Inflammatory macrophage treated with lipopolysaccharide for 4 hours (primary cell): ENCODE data around the gene PPP3R1.
"Not testable (repeated sequence)": the region's sequence is repeated elsewhere in the genome, so short reads cannot be mapped to it uniquely, and the experiment has no call there.

Experiments used
- DNase-seq: peaks from one replicate; pipeline ENCODE4 v3.0.0-alpha.2; 2020

The PPP3R1 gene

DNA sequence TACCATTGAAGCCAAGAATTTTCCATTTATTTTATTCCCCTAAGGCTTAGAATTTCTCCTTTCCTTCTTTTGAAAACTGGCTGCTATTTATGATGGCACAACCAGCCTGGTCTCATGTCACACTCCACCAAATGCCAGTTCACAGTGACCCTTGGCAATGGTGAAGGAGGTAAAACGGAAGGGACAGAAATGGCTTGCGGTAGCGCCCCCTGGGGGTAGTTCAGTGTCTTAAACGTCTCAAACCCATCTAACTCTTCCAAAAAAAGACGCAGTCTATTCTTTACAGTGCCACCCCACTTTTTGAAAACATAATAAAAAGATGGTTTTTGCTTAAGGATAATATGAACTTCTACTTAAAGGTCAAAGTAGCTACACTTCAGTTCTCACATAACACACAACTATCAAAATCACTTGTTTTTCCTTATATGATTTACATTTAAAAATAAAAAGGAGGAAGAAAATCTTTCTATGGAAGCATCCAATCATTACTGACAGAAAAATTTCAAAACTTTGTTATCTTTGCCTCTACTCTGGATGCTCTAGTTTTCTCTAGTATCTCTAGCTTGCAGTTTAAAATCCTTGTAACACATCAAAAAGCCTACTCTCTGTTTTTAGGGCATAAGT lies 66.7 kb downstream of the PPP3R1 start:
- DNase-seq = peak; percentile 75

DNA sequence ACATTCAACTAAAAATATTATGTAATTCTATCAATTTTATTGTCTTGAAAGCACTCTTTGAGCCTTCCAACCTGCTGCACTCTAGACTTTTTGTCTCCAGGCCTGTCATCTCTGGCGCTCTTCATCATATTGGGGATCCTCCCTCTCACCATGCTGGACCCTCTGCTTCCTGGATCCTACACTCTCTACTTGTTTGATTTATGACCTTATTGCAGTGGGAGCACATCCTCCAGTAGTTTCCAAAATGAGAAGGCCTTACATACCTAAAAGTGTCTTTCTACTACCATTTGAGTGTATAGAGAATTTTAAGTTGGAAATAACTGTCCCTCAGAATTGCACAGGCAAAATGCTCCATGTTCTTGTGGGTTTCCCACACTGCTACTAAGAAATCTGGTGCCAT lies 69.4 kb downstream of the PPP3R1 start:
- no peak for DNase-seq

DNA sequence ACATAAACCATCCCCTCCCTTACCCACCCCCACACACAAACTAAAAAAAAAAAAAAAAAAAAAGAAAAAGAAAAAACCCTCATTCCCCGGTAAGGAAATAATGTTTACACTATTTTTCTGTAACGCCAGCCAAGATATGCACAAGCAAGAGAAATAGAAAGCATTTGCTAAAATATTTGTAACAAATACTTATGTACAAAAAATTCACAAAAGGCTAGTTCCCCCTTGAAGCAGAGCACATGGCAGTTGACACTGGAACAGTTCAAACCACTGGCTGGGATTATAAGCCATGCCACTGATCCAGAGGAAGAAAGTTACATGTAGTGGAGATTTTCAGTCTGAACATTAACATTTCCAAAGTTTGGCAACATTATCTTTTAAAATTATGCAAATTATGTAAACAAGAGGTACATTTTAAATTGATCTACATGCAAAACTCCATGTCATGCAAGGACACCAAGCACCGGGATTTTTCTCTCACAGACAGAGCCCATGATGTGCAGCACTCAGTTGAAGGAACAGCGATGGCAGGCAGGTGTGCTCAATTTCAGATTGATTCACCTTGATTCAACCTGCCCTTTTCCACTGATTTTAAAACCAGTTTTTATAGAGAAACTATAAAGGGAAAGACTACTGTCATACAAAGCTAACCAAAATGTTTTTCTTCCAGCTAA lies 73.2 kb downstream of the PPP3R1 start:
- DNase-seq = no peak

DNA sequence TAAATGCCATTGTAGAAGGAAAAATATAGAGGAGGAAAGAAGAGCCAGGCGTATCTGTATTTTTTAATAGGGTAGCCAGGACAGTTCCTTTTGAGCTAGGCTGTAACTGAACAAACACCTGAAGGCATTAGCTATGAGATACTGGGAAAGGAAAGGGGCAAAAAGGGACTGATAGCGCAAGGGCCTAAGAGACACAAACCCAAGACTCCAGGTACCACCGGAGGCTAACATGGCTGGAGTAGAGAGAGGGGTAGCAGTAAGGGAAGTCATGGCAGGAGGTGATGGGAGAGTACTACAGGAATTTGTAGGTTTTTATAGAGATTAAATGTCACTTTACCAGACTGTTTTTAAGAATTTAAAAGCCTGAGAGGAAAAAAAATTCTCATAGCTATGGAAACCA lies 73.9 kb downstream of the PPP3R1 start:
- no peak for DNase-seq

DNA sequence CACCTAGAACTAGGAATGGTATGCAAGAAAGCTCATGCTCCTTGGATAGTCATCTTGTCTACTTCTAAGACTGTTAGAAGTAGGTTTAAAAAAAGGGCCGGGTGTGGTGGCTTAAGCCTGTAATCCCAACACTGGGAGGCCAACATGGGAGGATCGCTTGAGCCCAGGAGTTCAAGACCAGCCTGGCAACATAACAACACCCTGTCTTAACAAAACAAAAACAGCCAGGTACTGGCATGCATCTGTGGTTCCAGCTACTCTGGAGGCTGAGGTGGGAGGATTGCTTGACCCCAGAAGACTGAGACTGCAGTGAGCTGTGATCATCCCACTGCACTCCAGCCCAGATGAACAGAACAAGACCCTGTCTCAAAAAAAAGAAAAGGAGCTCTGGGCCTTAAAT lies 74.8 kb downstream of the PPP3R1 start:
- no peak for DNase-seq

DNA sequence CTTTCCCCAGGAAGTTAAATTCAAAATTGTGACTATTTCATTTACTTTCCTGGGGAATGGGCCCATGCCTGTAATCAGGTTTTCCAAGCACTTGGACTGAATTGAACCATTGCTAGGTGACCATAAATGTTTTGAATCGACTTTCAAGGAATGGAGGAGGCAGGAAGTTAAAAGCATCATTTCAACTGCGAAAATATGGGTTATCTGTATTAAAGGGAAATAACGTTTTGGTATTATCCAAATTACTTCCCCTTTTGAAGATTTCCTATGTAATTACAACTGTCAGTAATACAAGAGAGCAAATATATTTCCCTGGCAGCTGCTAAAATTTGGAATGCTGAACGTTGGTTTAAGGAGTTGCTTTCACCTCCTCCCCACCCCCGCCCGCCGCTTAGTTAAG lies 75.7 kb downstream of the PPP3R1 start:
- peak; percentile 25 for DNase-seq

DNA sequence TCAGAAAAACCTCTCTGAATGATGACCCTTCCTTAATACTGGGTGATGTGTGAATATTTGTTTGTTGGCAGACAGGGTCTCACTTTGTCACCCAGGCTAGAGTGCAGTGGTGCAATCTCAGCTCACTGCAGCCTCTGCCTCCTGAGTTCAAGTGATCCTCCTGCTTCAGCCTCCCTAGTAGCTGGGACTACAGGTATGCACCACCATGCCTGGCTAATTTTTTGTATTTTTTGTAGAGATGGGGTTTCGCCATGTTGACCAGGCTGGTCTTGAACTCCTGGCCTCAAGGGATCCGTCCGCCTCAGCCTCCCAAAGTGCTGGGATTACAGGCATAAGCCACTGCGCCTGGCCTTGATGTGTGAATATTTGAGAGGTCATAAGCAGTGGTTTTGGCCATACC lies 77.1 kb downstream of the PPP3R1 start:
- not testable (repeated sequence) for DNase-seq

DNA sequence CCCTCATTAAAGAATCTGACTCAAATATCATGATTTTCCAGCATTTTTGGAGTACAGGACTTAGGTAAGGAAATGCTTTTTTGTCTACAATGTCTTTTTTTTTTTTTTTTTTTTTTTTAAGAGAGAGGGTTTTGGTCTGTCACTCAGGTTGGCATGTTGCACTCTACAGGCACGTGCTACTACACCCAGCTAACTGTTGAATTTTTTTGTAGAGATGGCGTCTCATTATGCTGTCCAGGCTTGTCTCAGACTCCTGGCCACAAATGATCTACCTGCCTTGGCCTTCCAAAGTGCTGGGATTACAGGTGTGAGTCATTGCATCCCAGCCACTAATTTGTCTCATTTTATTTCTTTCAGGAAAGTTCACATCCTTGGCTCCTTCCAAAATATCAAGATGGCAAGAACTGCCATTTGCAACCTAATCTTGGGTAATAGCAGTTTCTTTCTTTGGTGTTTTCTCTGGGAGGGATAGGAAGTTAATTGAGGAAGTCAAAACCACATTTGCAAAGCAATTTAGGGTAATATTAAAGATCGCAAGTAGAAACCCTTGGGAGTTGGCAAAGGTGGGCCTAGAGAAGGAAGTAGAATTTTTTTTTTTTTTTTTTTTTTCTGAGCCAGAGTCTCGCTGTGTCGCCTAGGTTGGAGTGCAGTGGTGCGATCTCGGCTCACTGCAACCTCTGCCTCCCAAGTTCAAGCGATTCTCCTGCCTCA lies 79.2 kb downstream of the PPP3R1 start:
- DNase-seq = peak; percentile 83

DNA sequence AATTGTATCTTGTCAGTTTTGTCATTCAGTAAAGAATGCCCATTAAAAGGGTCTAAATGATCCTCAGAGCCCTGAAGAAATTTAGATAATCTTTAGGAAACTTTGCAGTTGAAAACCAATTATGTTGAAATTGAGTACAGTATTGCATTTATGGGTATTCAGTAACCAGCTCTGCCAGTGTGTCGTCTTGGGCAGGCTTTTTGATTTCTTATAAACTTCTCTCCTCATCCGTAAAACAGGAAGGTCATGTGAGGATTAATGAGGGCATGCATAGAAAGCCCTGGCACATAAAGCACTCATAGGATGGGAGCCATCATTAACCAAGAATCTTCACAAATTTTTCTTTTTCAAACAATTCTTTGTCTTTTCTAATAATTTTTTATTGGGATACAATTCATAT lies 79.8 kb downstream of the PPP3R1 start:
- DNase-seq = peak; percentile 12

DNA sequence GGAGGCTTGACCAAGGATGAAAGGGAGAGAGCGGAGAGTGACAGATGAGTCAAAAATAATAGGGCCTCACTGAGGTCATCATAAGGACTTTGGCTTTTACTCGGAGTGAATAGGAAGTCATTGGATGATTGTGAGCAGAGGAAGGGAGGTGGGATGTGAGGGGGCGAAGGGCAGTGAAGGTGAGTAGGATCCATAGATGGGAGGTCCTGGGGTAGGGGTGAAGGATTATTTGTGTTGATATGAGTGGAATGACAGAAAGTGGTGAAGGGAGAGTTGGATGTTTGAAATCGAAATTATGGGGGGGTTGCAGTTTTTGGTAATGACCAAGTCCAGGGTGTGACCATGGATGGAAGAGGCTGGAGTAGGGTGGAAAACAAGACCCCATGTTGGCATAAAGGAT lies 80.6 kb downstream of the PPP3R1 start:
- DNase-seq = no peak

DNA sequence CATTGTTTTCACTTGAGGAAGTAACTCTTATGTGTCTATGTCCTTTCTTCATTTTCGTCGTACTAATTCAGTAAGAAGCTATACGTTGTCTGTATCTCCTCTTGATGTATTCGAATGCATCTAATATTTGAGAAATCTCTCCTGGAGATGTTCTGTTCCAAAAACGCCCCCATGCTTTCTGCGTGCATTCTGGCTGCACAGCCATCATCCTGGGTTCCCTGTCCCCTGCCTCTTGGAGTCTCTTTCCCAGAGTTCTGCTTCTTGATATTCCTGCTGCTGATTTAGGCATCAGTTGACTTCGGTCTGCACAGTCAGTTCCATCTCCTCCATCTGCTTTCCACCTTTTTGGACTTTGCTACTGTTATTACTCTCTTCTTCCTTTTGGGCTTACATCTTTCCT lies 81.2 kb downstream of the PPP3R1 start:
- no peak for DNase-seq

DNA sequence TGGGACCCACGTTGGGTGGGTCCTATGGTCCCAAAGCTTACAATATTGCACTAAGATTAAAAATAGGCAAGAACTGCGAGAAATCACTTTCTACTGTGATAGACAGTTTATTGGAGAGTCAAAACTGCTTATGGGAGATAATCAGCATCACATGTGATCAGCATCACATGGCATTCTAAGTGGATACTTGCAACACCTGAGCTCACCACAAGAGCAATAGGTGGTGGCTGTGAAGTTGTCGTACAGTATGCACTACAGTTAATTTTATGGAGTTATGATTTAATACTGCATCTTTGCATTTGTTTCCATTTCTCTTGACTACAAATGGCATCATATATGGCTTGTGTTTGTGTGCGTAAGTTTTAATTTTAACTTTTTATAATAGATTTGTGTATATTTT lies 83.0 kb downstream of the PPP3R1 start:
- DNase-seq = no peak

DNA sequence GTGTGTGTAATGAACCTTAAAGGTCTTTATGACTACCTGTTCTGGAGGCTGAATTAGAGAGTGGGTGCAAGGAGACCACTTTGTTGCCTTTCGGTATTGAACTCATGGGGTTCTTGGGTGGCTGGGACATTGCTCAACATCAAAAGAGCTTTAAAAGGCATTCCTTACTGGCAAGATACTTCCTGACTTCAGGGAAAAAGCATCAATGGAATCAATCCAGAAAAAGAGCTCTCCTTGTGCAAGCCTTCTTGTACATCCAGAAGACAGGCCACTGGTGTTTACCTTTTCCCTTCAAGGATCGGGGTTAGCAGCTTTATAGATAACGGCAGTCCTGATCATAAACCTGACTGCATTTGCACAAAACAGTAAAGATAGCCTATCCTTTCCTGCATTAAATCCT lies 85.1 kb downstream of the PPP3R1 start:
- DNase-seq = no peak

DNA sequence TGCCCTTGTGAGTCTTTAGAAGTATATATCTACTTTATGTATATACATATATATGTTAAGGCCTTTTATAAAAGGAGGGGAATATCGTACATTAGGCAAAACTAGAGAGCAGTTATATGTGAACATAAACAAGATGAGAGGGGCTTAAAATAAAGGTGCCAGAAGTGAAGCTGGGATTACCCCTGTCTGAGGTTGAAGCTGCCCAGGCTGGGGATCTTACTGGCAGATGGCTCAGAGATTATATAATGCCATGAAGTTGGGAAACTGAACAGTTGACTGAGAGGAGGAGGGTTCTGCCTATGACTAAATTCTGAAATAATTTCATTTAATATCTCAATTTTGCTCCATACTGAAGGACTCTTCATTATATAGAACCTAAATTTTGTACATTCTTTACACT lies 88.7 kb downstream of the PPP3R1 start:
- no peak for DNase-seq

DNA sequence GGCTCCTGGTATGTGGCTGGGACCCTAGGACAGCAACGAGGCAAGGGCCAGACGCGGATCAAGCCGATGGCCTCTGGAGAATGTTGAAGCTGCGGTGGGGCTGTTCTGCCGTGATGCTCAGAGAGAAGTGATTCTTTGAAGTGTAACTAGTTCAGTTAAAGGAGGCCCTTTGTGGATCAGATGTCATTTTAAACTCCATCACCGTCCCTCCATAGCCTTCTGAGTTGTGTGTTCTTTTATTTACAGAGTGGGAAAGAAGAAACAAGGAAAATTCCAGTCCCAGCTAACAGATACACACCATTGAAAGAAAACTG lies 94.2 kb downstream of the PPP3R1 start:
- DNase-seq = no peak

DNA sequence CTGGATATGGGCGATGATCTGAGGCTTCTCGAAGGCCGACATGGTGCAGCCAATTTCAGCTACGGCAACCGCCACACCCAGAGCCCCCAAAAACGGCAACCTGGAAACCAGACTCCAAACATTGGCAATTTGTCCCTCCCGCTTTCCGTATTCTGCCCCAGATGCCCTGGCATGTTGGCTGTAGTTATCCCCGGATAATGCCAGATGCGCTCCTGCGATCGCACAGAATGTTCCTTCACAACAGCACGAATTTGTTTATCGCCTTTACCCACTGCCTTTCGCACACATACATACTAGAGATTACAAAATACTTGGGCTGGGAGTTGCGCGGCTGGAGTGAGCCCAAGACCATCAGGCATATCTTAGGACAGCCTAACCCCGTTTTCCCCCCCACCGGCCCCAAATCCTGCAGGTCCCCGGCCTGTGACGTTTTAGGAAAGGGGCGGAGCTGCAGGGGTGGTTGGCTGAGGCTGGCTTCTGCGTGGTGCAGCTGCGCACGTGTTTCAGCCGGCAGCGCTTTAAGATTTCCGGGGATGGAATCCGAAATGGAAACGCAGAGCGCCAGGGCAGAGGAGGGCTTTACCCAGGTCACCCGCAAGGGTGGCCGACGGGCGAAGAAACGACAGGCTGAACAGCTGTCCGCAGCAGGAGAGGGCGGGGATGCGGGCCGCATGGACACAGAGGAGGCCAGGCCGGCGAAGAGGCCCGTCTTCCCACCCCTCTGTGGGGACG lies 94.8 kb downstream of the PPP3R1 start, which contains the start of gene PNO1:
PNO1 (plus strand) TSS at position 487 of the 732 bp plus-strand sequence; CDS start at position 534, 47 bp downstream.
- peak; percentile 98 for DNase-seq

DNA sequence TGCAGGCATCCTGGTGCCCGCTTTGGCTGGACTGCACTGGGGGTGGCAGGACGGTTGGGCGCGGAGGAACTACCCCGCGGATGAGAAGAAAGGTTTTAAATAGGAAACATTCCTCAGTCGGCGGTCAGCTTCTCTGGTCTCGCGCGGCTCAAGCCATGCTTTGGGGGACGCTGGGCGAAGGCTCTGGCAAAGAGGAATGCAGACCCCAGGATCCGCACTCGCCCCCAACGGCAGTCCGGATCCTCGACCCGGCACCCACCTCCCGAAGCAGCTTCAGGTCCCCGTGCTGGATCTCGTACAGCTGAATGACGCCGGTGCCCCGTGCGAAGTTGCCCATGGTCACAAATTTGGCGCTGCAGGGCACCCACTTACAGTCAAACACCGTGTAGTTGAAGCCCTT lies 95.3 kb downstream of the PPP3R1 start:
- DNase-seq = peak; percentile 26

DNA sequence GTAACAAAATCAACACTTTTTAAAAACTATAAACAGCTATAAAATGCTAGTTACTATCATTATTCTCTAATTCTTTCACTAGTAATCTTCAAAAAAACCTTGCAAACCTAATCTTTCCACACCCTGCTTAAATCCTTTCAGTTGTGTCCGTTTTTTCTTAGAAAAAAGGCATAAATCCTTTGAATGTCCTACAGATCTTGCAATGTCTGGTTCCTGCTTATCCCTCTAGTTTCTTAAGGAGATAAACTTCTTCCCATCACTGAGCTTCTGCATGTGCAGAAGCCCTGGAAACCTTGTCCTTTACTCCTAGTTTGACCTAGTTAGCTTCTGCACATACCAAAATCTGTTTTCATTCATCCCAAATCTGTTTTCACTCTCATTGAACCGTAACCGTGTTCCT lies 95.9 kb downstream of the PPP3R1 start:
- no peak for DNase-seq

DNA sequence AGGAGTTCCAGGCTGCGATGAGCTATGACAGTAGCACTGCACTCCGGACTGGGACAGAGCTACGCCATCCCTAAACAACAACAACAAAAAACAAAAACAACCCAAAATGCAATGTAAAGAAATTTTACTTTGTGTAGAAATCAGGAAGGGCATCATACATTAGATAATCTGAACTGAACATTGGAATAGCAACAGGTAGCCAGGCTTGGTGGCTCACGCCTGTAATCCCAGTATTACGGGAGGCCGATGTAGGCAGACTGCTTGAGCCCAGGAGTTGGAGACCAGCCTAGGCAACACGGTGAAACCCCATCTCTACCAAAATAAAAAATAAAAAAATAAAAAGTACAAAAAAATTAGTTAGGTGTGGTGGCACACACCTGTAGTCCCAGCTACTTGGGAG lies 96.7 kb downstream of the PPP3R1 start:
- no peak for DNase-seq

DNA sequence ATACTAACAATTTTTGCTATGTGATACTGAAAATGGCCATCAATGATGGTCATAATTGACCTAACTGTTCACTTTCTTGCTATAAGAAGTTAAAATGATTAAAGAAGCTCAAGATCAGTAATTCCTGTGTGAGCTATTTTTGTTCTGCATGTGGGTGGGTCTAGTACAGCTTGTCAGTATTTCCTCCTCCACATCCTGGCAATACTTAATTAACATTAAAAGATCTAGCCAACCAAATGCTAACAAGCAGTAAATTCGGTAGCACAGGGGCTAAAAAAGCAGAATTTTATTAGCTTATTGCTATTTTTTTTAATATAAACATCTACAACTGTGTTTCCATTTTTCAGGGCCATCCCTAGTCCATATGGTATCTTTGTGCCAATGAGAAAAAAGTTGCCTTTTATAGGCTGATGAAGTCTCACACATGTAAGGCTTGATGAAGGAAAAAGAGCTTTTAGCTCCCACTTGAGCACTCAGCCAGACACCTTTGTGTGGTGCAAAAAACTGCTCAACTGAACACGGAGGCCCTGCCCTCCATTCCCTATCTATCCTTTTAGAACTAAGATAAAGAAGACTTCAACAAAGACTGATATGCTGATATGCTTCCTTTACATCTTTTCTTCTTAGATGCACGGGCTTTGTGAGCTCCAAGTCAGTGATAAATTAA lies 99.5 kb downstream of the PPP3R1 start:
- no peak for DNase-seq

DNA sequence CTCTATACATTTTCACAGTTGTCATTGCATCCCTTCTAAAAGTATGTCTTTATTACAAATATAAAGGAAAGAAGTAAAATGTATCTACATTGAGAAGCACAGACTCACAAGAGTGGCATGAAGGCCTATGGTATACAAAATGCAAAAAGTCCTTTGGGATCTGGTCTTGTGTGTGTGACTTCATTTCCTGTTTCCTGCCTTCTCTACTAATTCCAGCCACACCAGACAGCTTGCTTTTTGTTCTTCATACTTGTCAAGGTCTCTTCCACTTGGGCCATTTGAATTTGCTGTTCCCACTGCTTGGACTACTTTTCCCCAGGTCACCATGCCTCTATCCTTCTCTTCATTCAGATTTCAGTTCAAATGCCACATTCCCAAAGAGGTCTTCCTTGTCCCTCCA lies 101.3 kb downstream of the PPP3R1 start:
- no peak for DNase-seq

DNA sequence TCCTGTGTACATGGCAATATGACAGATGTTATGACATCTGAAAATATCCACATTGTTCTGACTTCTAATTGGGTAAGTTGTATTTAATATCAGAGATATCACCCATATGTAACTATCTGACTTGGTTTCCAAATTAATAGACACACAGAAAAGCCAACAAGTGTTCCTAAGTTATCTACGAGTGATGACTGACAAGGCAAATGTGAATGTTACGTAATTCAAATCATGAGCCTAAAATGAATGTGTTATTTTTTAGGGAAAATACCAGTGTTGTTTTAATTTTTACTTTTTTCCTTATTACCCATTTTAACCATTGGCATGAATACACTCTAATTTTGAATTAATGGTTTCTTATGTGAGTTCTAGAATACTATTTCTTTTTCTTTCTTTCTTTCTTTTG lies 110.5 kb downstream of the PPP3R1 start:
- no peak for DNase-seq
